ENCODE measurements around the gene SLC13A1.

DNA sequence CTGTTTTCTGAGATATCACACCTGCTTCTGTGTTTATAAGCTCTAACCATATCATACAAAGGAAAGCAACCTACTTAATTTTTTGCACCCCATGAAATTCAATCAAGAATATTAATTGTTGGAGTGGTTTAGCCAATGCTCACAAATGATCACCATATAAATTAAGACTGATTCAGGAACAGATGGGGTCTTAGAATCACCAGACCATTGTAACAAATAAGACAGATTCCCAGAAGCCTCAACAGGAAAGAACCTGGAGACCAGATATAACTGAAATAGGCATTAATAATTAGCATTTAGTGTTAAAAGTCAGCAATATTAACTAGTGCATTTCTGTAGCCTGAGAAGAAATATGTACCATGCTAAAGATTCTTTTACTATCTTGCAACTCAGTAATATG lies 73.6 kb downstream of the SLC13A1 start:
- TF ChIP-seq POLR2AphosphoS5 (IDR thresholded peaks at IDR 0.05; ENCODE audit: low read depth, low read length), result no peak
- TF ChIP-seq POLR2A (IDR thresholded peaks at IDR 0.05; ENCODE audit: low read depth, low read length), result no peak
